Activated CD8-positive, alpha-beta memory T cell treated with anti-CD3 and anti-CD28 coated beads, Interleukin-2, amount 50 U/mL, for 48 hours (primary cell): Measurements from ENCODE around the gene NIT2.

ENCODE experiments used
- DNase-seq: peaks from one replicate; pipeline ENCODE4 v3.0.0-alpha.2; 2020

The NIT2 gene

DNA sequence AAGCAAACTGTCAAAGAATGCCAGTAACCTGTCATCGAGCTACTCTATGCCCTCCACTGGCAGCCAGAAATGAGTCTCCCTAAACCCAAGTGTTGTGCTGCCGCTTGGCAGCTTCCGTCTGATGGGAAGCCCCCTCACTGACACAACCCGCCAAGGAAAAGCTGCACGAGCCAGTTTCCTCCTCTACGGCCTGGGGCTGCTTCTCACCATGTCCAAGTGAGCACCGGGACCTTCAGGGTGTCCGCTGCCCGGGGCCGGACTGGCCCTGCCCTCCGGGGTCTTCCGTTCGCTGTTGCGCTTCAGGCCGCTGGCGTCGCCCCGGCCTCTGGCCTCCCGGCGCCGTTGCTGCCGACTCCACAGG lies 65.8 kb downstream of the NIT2 start:
- peak; percentile 74 for DNase-seq

DNA sequence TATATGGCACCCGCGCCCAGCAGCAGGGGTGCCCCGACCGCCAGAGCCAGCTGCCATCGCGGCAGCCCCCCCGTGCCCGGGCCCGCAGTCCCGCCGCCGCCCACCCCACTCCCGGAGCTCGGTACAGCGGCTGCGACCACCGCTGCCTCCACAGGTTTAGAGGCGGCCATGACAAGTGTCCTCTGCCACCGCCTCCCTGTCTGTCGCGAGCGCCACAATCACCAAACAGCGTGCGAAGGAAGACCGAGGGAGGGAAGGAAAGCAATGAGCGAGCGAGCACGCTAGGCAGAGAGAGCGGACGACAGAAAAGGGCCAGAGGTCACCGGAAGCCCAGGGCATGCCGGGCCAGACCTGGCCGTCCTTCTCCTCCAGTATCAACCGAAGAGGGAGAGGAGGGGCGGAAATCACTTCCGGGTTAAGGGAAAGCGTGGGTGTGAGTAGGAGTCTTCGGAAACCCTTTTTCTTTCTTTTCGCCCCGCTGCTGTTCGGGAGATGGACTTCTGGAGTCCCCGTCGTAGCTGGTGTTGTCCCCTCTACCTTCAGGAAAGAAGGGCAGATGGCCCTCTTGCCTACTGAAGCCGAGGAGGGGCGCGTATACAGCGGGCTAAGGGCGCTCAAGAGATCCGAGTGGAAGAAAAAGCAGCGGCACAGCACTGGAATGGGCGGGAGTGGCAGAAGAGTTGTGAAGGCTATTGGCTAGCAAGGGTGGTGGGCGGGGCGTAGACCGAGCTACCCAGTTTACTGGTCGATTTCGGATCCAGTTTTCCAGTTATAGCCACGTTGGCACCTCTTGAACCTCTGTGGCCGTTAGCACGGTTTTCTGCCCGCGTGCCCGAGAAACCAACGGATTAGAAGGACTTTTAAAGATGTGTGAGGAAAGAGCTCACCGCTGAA lies 66.5 kb downstream of the NIT2 start, which contains the start of the genes LNP1 and TOMM70:
TSS of gene LNP1 (plus strand) at position 760 of the 894 bp plus-strand sequence. CDS start 28,191 bp downstream, outside the sequence.
TSS of gene TOMM70 (minus strand) at position 310 of the 894 bp plus-strand sequence. CDS start at position 170, 140 bp downstream.
- DNase-seq, result peak; percentile 95

DNA sequence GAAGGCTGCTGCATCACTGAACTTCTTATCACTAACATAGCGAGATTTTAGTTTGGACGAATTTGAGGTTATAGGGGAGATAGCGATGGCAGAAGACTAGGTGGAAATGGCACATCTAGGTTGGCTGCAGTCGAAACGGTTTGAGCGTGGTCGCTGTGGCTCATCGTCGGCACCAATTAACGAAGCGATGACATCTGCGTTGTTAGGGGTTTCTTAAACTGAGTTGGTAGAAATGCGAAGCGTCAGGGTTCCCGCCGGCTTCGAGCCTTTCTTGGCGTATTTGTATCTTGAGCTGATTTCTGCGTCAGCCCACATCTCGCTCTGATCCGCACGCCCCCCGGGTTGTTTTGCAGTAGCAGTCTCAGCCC lies 67.1 kb downstream of the NIT2 start:
- DNase-seq, result peak; percentile 75

DNA sequence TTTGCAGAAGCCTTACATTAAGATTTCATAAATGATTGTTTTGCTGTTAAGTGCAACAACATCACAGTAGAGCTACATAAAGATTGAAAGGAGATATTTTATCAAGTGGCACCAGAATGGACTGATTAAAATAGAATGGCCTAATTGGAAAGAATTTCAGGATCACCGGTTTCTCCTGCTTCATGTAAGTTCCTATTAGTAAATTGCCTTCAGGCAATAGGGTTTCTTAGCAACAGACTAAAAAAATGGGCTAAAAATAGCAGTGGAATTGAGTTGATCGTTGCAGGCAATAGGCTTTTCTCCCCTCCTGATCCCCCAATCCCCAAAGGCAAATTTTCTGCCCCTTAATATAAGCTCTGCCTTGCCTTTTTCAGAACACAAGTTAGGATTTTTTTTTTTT lies 67.7 kb downstream of the NIT2 start:
- no peak for DNase-seq

DNA sequence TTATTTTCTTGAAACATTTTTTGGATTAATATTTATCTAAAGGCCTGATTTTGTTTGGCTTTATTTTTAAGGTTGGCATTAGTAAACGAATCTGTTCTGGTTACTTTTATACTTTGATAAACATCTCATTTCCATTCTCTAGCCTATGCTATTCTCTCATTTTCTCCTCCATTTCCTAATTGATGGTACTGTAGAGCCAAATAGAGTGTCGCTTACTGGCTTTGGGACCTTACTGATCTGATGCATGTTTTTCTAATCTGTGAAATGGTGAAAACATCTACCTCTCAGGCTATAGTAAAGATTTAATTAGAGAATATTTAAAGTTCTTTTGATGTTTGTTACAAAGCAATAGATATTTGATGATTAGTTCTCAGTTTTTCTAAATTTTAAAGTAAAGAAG lies 68.3 kb downstream of the NIT2 start:
- DNase-seq, result no peak

DNA sequence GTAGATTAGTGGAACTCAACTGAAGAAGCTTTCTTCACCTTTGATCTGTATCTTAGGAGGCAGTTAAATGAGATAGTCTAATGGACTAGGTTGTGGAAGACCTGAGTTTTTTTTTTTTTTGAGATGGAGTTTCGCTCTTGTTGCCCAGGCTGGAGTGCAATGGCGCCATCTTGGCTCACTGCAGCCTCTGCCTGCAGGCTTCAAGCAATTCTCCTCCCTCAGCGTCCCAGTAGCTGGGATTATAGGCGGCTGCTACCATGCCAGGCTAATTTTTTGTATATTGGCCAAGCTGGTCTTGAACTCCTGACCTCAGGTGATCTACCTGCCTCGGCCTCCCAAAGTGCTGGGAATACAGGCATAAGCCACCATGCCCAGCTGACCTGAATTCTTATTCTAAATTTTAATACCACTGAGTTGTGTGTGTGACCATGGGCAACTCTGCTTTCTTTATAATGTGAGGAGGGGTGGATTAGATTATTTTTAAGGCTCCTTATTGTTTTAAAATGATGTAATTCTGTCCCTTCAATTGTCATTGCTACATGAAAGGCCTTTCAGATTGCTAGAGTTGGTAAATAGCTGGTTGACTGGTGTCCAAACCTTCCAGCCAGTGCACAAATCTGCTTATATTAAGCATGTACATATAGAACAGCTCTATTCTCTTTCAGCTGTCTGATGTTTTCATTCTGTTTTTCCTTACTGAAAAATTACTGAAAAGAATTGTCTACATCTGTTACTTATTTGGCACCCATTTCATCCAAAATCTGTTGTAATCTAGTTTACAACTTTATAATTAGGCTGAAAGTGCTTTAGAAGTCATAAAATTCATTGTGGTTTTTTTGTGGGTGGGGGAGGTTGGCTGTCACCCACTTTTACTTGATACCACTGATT lies 69.0 kb downstream of the NIT2 start:
- no peak for DNase-seq

DNA sequence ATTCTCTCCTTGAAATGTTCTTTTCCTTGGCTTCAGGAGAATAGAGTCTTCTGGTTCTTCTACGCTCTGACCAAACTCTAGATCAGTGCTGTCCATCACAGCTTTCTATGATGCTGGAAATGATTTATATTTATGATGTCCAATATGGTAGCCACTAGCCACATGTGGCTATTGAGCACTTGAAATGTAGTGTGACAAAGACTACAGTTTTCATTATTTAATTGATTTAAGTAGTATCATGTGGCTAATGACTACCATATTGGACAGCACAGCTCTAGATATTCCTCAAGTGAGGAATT lies 69.6 kb downstream of the NIT2 start:
- no peak for DNase-seq

DNA sequence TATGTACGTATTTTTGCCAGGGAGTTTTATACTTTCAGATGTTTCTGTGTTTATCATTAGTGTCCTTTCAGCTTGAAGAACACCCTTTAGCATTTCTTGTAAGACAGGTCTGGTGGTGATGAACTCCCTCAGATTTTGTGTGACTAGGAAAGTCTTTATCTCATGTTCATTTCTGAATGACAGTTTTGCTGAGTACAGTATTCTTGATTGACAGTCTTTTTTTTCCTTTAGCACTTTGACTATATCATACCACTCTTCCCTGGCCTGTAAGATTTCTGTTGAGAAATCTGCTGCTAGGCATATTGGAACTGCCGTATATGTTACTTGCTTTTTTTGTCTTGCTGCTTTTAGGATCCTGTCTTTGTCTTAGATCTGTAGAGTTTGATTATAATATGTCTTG lies 72.6 kb downstream of the NIT2 start:
- no peak for DNase-seq

DNA sequence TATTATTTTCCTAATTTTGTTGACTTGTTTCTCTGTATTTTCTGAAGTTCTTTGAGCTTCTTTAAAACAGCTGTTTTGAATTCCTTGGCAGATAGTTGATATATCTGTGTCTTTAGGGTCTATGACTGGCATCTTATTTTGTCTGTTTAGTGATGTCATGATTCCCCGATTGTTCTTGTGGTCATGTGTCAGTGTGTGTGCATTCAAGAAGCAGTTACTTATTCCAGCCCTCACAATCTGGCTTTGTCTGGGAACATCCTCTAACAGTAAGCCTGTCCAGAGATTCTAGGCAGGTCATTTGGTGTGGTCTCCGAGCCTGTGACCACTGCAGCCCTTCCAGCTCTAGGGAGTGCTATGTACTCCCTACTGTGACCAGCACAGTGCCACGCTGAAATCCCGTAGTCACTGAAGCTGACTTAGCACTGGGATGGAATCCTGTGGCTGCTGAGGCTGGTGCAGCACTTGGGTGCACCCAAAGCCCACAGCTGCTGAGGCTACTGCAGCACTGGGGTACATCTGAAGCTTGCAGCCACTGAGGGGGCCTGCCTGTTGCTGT lies 73.5 kb downstream of the NIT2 start:
- DNase-seq, result no peak
